ENCODE data around the gene STX7. TPM values are rescaled to one million over a fixed set of nuclear protein-coding genes. Genes with fewer than 3 reads are reported as not detected.
A peak's percentile ranks its signal among the peaks of the same experiment; 100 is the strongest.

The STX7 gene
- total RNA-seq, 1 donor from 2014 or later = 30.0 TPM

GRCh38 chr6:132414322-132414721 lies 98.6 kb downstream of the STX7 start:
- no peak for TF ChIP-seq CTCF (conservative IDR thresholded peaks at IDR 0.05)
- H3K27ac Mint-ChIP-seq (ENCODE audit: unreplicated experiment) = peak overlapping the region; percentile 20
- H3K4me3 Mint-ChIP-seq = peak overlapping the region; percentile 19
- no peak for DNase-seq (ENCODE audit: low read depth, low spot score)
- H3K9me3 Mint-ChIP-seq = peaks cover 13% of the 10 kb centered on the region
- H3K36me3 Mint-ChIP-seq (ENCODE audit: low read depth) = peaks cover 37% of the 10 kb centered on the region
- no peaks in the 10 kb centered on the region for H3K27me3 Mint-ChIP-seq (ENCODE audit: low read depth)
- peaks cover 48% of the 10 kb centered on the region for H3K4me1 Mint-ChIP-seq

DNA sequence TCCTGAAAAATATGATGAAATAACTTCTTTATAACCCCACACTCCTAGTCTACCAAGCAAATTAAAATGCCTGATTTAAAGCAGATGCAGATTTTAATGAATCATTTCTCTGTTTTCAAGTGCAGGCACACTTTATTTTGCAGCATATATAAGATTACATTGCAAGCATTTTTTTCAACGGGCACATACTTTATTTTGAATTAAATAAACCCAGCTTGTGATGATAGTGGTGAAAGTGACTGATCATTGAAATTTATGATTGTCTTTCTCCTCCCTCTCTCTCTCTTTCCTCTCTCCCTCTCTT lies 99.5 kb downstream of the STX7 start:
- no peak for DNase-seq (ENCODE audit: low read depth, low spot score)
- no peak for TF ChIP-seq CTCF (conservative IDR thresholded peaks at IDR 0.05)
- H3K27ac Mint-ChIP-seq (ENCODE audit: unreplicated experiment) = peak overlapping the region; percentile 83
- H3K9me3 Mint-ChIP-seq = peaks cover 11% of the 10 kb centered on the region
- H3K4me3 Mint-ChIP-seq = peak overlapping the region; percentile 19
- peaks cover 29% of the 10 kb centered on the region for H3K36me3 Mint-ChIP-seq (ENCODE audit: low read depth)
- H3K4me1 Mint-ChIP-seq = peaks cover 48% of the 10 kb centered on the region
- H3K27me3 Mint-ChIP-seq (ENCODE audit: low read depth) = no peaks in the 10 kb centered on the region

- no peak for TF ChIP-seq CTCF (conservative IDR thresholded peaks at IDR 0.05)
- H3K36me3 Mint-ChIP-seq (ENCODE audit: low read depth) = peaks cover 25% of the 10 kb centered on the region
- H3K4me1 Mint-ChIP-seq = peaks cover 48% of the 10 kb centered on the region
- H3K27ac Mint-ChIP-seq (ENCODE audit: unreplicated experiment) = peak overlapping the region; percentile 4
- no peaks in the 10 kb centered on the region for H3K27me3 Mint-ChIP-seq (ENCODE audit: low read depth)
- no peak for DNase-seq (ENCODE audit: low read depth, low spot score)
- no peak overlapping the region for H3K4me3 Mint-ChIP-seq
- H3K9me3 Mint-ChIP-seq = peaks cover 11% of the 10 kb centered on the region
These were observed 100.0 kb downstream of the STX7 start for GRCh38 chr6:132412656-132413498.

GRCh38 chr6:132411296-132411695 lies 101.6 kb downstream of the STX7 start:
- Mint-ChIP-seq H3K9me3 (no peaks in the 10 kb centered on the region), H3K4me1 (peaks cover 51% of the 10 kb centered on the region), H3K27ac (ENCODE audit: unreplicated experiment) (no peak overlapping the region), H3K4me3 (no peak overlapping the region), H3K36me3 (ENCODE audit: low read depth) (peaks cover 14% of the 10 kb centered on the region), H3K27me3 (ENCODE audit: low read depth) (no peaks in the 10 kb centered on the region)
- no peak for DNase-seq (ENCODE audit: low read depth, low spot score)
- no peak for TF ChIP-seq CTCF (conservative IDR thresholded peaks at IDR 0.05)

- TF ChIP-seq CTCF (conservative IDR thresholded peaks at IDR 0.05) = no peak
- no peak for DNase-seq (ENCODE audit: low read depth, low spot score)
- Mint-ChIP-seq H3K27ac (ENCODE audit: unreplicated experiment) (no peak overlapping the region), H3K27me3 (ENCODE audit: low read depth) (no peaks in the 10 kb centered on the region), H3K4me3 (no peak overlapping the region), H3K4me1 (peaks cover 56% of the 10 kb centered on the region), H3K36me3 (ENCODE audit: low read depth) (peaks cover 9% of the 10 kb centered on the region), H3K9me3 (no peaks in the 10 kb centered on the region)
These were observed 102.1 kb downstream of the STX7 start for GRCh38 chr6:132410830-132411229.
